ENCODE measurements around the gene PPP2R2B. TPM values are rescaled to one million over a fixed set of nuclear protein-coding genes. Genes with fewer than 3 reads are reported as not detected.

PPP2R2B gene
- total RNA-seq, 2 donors from 2014 or later, result 0.35 to 0.93 TPM

DNA sequence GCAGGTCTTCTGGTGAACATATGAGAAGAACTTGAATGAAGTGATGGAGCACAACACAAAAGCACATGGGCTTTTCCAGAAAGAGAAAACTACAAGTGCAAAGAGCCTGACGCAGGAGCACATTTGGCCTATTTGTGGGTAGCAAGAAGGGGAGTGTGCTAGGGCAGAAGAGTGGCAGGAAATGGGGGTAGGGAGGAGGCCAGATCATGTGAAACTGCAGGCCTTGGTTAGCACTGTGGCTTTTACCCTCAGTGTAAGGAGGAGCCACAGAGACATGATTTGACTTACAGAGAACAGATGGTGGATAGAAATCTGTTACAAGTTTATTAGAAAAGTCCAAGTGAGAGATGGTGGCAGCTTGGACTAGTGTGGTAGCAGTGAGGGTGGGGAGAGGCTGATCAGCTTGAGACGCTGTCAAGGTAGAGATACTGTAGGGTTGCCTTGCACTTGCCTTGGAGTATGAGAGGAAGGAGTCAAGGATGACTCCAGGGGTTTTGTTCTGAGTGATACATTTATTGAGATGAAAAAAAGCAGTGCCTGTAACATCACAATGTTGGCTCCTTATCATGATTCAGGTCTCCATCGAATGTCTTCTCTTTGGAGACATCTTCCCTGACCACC, 126.7 kb downstream of the PPP2R2B start:
- H3K4me3 ChIP-seq, result no peak overlapping the region
- H3K36me3 ChIP-seq, result no peaks in the 10 kb centered on the region
- no peaks in the 10 kb centered on the region for H3K27me3 ChIP-seq
- intact Hi-C loops (cut with DNase I), result no loop called here
- TF ChIP-seq, protein P1, sequence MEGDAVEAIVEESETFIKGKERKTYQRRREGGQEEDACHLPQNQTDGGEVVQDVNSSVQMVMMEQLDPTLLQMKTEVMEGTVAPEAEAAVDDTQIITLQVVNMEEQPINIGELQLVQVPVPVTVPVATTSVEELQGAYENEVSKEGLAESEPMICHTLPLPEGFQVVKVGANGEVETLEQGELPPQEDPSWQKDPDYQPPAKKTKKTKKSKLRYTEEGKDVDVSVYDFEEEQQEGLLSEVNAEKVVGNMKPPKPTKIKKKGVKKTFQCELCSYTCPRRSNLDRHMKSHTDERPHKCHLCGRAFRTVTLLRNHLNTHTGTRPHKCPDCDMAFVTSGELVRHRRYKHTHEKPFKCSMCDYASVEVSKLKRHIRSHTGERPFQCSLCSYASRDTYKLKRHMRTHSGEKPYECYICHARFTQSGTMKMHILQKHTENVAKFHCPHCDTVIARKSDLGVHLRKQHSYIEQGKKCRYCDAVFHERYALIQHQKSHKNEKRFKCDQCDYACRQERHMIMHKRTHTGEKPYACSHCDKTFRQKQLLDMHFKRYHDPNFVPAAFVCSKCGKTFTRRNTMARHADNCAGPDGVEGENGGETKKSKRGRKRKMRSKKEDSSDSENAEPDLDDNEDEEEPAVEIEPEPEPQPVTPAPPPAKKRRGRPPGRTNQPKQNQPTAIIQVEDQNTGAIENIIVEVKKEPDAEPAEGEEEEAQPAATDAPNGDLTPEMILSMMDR (IDR thresholded peaks at IDR 0.05), result no peak
- H3K27ac ChIP-seq, result no peak overlapping the region
- no peak for DNase-seq
- no peak overlapping the region for H3K9ac ChIP-seq (ENCODE audit: low read depth in 2 of 2, low read length in 2 of 2)
- H3K9me3 ChIP-seq, result no peaks in the 10 kb centered on the region
- no peaks in the 10 kb centered on the region for H3K4me1 ChIP-seq

DNA sequence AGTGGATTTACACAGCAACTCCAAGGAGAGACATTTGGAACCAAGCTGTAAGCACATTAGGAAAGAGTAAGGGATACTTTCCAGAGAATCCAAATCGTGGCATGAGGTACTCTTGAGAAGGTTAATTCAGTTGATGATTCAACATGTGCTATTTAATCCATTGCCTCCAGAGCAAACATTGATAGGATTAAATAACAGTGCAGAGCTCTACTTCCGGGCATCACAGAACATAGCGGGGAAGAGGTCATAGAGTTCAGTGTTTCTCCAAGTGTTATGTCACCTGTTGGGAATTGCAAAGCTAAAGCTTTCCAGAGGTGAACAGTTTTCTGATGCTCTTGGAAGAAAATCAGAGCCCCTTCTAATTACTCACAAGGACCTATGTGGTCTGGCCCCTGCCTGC, 127.5 kb downstream of the PPP2R2B start:
- Histone ChIP-seq H3K4me1 (no peaks in the 10 kb centered on the region), H3K27ac (no peak overlapping the region), H3K9me3 (no peaks in the 10 kb centered on the region), H3K27me3 (no peaks in the 10 kb centered on the region), H3K4me3 (no peak overlapping the region), H3K36me3 (no peaks in the 10 kb centered on the region), H3K9ac (ENCODE audit: low read depth in 2 of 2, low read length in 2 of 2) (no peak overlapping the region)
- TF ChIP-seq, protein P1 (IDR thresholded peaks at IDR 0.05), result no peak
- DNase-seq, result no peak
- intact Hi-C loops (cut with DNase I), result no loop called here

- Histone ChIP-seq H3K27ac (no peak overlapping the region), H3K36me3 (no peaks in the 10 kb centered on the region), H3K4me3 (no peak overlapping the region), H3K27me3 (no peaks in the 10 kb centered on the region), H3K4me1 (no peaks in the 10 kb centered on the region), H3K9ac (ENCODE audit: low read depth in 2 of 2, low read length in 2 of 2) (no peak overlapping the region), H3K9me3 (no peaks in the 10 kb centered on the region)
- TF ChIP-seq, protein P1 (IDR thresholded peaks at IDR 0.05), result no peak
- DNase-seq, result no peak
- intact Hi-C loops (cut with DNase I), result no loop called here
Observed at GRCh38 chr5:146748533-146748932, 130.0 kb downstream of the PPP2R2B start.

DNA sequence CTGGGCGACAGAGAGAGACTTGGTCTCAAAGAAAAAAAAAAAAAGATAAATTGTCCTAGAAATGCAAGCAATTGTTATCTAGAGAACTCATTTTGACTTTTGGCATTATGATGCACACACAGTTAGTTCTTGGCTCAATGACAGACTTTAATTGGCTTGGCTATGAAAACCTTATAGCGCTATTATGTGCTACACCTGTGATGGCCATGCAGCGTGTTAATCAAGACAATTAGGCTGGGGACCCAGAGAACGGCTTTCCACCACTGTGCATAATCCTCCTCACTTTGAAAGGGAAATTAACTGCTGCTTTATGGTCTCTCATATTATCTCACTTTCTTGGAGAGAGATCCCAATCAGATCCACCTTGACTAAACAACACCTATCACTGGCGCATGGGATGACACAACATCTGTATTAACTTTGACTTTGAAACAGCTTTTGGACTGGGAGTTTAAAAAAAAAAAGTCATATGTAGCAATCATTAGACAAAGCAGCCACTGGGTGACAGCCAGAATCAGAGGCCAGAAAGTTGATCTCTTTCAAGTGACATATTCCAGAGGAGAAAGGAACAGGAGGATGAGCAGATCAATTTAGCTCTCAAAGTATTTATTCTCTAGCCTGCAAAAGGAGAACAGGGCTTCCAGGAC, 132.5 kb downstream of the PPP2R2B start:
- Histone ChIP-seq H3K27ac (no peak overlapping the region), H3K4me3 (no peak overlapping the region), H3K36me3 (no peaks in the 10 kb centered on the region), H3K9ac (ENCODE audit: low read depth in 2 of 2, low read length in 2 of 2) (no peak overlapping the region), H3K27me3 (no peaks in the 10 kb centered on the region), H3K9me3 (no peaks in the 10 kb centered on the region), H3K4me1 (no peaks in the 10 kb centered on the region)
- TF ChIP-seq, protein P1 (IDR thresholded peaks at IDR 0.05), result no peak
- DNase-seq, result no peak
- intact Hi-C loops (cut with DNase I), result no loop called here

- Histone ChIP-seq H3K9ac (ENCODE audit: low read depth in 2 of 2, low read length in 2 of 2) (no peak overlapping the region), H3K27ac (no peak overlapping the region), H3K4me3 (no peak overlapping the region), H3K27me3 (no peaks in the 10 kb centered on the region), H3K9me3 (no peaks in the 10 kb centered on the region), H3K36me3 (no peaks in the 10 kb centered on the region), H3K4me1 (no peaks in the 10 kb centered on the region)
- intact Hi-C loops (cut with DNase I), result no loop called here
- TF ChIP-seq, protein P1 (IDR thresholded peaks at IDR 0.05), result no peak
- DNase-seq, result no peak
Observed at GRCh38 chr5:146744068-146744745, 134.3 kb downstream of the PPP2R2B start.

All from colonic mucosa (tissue), 4 donors.